ENCODE data around the gene STAB1.
"Not testable (repeated sequence)": the region's sequence is repeated elsewhere in the genome, so short reads cannot be mapped to it uniquely, and the experiment has no call there.

The STAB1 gene

DNA sequence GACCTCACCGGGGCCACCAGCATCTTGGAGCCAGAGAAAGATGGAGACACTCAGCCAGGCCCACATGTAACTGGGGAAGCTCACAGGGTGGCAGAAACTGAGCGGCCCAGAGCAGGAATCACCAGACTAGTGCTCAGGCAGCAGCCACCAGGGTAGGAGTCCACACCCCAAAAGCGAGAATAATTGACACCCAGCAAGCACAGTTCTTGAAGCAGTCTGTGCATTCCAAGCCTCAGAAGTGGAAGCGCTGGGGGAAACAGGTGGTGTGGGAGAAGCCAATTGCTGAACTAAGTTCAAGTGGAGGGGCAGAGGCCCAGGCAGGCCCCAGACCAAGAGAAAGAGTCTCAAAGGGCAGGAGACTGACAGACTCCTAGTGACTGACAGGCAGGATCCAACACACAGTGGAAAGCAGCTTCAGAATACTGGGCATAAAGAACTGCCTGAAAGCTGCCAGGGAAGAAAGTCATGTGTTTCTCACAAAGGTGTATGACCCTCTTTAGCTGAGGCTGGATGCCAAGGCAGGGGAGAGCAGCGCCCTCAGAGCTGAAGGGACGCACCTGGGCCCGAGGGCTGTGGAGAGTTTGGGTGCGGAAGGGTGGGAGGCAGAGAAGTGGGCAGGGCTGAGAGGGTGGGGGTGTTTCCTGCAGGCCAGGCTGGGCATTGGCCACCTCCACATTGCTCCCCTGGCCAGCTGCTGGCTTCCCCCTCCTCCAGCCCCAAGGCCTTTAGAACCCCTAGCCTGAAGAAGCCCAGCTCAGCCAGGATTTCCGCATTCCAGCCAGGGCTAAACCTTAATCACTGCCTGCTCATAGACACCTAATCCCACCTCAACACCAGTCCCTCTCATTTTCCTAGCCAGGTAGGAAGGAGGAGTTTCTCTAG lies 30.8 kb downstream of the STAB1 start:
- Histone ChIP-seq H3K4me3 (no peak overlapping the region), H3K9me3 (no peaks in the 10 kb centered on the region), H3K4me1 (no peaks in the 10 kb centered on the region), H3K36me3 (replicated peaks) (peaks cover 71% of the 10 kb centered on the region), H3K27me3 (ENCODE audit: low read depth) (no peaks in the 10 kb centered on the region)
- no peak for DNase-seq (ENCODE audit: low spot score in 2 of 2)
- in situ Hi-C loops (cut with MboI; ENCODE audit: low sequenced_read_pairs), result no loop called here

DNA sequence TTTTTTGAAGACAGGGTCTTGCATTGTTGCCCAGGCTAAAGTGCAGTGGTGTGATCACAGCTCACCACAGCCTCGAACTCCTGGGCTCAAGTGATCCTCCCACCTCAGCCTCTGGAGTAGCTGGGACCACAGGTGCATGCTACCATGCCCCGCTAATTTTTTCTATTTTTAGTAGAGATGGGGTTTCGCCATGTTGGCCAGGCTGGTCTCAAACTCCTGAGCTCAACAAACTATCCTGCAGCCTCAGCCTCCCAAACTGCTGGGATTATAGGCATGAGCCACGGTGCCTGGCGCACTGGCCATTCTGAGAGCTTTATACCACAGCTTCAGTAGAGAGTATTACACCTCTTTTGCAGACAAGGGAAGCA lies 31.5 kb downstream of the STAB1 start:
- H3K9me3 ChIP-seq; DNase-seq (ENCODE audit: low spot score in 2 of 2); in situ Hi-C loops (cut with MboI; ENCODE audit: low sequenced_read_pairs); H3K4me3 ChIP-seq; H3K4me1 ChIP-seq; H3K27me3 ChIP-seq (ENCODE audit: low read depth): not testable (repeated sequence)
- peaks cover 71% of the 10 kb centered on the region for H3K36me3 ChIP-seq (replicated peaks)

DNA sequence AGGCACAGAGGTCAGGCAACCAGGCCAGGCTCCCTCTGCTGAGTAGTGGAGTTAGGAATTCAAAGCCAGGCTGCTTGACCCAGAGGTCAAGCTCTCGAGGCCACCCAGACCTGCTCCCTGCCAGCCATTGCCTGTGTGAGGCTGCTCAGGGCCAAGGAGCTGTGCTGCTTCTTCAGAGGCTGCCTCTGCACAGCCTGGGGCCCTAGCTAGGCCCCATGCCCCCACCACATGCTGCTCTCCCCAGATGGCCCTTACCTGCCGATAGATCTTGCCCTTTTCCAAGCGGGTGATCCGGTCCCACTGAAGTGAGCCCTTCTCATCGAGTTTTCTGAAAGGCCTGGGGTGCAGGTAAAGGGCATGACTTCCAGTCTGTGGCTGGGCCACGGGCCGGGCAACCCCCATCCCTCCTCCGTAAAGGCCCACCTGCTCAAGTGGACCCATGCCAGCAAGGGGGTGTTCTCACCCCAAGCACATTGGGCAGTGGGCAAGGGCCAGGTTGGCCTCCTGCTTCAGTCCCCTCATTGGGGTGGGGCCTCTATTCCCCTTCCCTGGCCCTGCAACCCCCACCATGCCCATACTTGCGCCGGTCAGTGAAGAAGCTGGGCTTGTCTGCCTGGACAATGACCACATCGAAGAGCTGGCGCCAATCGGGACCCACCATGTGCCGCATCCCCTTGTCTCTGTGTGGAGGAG lies 32.0 kb downstream of the STAB1 start:
- H3K27me3 ChIP-seq (ENCODE audit: low read depth), result no peaks in the 10 kb centered on the region
- in situ Hi-C loops (cut with MboI; ENCODE audit: low sequenced_read_pairs), result no loop called here
- H3K36me3 ChIP-seq (replicated peaks), result peaks cover 71% of the 10 kb centered on the region
- peaks cover 3% of the 10 kb centered on the region; the same call in 1 of the 2 replicates for H3K4me1 ChIP-seq
- no peak for DNase-seq (ENCODE audit: low spot score in 2 of 2)
- no peak overlapping the region for H3K4me3 ChIP-seq
- no peaks in the 10 kb centered on the region for H3K9me3 ChIP-seq

DNA sequence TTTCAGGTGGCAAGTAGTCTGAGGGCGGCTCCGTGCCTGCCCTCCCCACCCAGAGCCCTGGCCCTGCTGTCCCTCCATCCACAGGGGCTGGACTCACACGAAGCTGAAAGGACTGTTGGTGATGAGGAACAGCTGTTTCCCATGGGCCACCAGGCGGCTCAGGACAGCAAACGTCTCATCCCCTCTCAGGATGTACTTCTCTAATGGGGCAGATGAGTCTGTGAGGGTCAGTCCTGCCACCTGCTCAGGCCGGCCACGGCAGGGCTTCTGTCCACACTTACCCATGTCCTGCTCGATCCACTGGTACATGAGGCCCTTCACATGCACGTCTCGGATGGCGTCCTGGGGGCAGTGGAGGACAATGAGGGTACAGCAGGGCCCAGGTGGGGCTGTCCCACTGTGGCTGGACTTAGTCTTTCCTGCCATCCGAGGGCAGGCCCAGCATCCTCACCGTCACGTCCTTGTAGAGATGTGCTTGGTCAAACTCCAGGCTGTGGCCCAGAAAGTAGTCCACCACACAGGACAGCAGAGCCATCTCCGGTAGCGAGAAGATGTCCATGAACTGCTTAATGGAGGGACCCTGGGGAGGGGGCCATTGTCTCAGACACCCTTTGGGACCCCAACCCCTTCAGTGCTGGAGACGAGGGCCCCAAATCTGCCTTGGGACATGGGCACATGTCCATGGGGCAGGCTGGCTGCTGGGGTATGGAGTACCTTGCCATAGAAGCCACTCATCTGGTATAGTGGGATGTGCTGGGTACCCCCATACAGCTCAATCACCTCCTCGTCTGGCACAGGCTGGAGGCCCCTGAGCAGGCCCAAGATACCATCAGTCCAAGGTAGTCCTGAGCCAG lies 32.8 kb downstream of the STAB1 start:
- Histone ChIP-seq H3K9me3 (no peaks in the 10 kb centered on the region), H3K4me3 (no peak overlapping the region), H3K36me3 (replicated peaks) (peaks cover 71% of the 10 kb centered on the region), H3K4me1 (peaks cover 5% of the 10 kb centered on the region; the same call in 1 of the 2 replicates), H3K27me3 (ENCODE audit: low read depth) (no peaks in the 10 kb centered on the region)
- no peak for DNase-seq (ENCODE audit: low spot score in 2 of 2)
- in situ Hi-C loops (cut with MboI; ENCODE audit: low sequenced_read_pairs), result no loop called here

DNA sequence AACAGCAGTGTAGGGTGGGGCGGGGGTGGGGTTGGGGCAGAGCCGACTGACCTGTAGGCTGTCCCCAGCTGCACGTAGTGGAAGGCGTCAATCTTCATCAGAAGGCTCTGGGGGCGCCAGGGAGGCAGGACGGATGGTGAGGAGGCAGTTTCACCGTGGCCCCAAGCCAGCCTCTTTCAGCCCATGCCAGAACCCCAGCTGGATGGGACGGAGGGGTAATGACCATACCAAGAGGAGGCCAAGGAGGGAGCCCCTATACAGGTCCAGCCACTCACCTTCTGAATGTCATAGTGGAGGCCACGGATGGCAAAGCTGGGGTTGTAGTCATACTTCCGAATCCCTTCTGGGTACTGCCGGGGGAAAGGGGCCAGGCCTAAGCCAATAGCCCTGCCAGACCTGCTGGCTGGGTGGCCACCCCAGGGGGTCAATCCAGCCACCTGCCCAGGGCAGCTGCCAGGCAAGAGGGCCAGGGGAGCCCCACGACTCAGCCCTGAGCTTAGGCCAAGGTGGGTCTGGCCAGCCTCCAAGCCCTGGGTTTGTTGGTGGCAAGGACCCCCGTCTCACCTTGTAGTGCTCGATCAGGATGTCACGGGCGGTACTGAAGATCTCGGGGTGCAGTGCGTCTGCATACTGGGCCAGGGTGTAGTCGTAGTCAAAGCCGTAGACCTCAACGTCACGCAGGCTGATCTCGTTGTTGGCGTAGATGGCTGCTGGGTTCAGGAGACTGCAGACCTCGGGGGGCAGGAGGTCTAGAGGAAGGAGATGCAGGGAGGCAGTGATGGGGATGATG lies 33.6 kb downstream of the STAB1 start:
- Histone ChIP-seq H3K9me3 (no peaks in the 10 kb centered on the region), H3K4me1 (peaks cover 5% of the 10 kb centered on the region; the same call in 1 of the 2 replicates), H3K27me3 (ENCODE audit: low read depth) (no peaks in the 10 kb centered on the region), H3K4me3 (no peak overlapping the region), H3K36me3 (replicated peaks) (peaks cover 66% of the 10 kb centered on the region)
- in situ Hi-C loops (cut with MboI; ENCODE audit: low sequenced_read_pairs), result no loop called here
- DNase-seq (ENCODE audit: low spot score in 2 of 2), result no peak

DNA sequence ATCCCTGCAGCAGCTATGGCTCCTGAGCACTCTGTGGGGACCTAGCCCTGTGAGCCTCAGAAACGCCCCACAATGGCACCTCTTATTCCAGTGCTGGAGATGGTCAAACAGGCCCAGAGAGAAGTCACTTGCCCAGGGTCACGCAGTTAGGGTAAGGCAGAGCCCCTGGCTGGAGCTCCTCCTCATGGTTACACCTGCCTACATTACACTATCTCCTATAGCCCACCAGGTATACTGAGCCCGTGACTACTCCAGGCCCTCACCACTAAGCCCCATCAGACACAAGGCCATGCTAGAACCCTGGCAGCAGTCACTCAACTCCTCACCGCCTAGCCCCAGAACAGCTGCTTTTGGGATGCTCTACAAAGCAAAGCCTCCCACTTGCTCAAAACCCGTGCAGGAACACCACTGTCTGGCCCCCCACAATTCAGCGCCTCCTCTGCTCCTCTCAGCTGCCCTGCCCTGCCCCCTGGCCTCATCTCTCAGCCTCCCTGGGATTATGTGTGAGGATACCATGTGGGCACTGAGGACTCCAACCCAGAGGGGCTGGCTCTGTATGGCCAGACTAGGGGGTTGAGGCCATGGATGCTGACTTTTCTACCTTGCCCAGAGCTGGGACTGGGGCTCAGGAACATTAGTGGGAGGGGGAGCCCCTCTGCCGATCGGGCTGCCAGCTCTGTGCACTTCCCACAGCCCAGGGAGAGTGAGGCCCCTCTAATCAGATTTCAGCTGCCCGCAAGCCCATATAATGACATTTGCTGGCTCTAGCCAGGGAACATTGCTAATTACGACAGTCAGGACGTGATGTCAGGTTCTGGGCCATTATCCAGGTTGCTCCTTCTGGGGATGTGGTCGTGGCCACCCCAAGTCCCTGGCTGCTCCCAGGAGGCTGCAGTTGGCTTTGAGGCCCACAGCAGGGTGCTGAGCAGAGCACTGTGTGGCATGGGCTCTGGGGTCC lies 34.5 kb downstream of the STAB1 start:
- H3K4me3 ChIP-seq, result no peak overlapping the region
- H3K4me1 ChIP-seq, result peaks cover 11% of the 10 kb centered on the region
- H3K9me3 ChIP-seq, result no peaks in the 10 kb centered on the region
- H3K27me3 ChIP-seq (ENCODE audit: low read depth), result no peaks in the 10 kb centered on the region
- in situ Hi-C loops (cut with MboI; ENCODE audit: low sequenced_read_pairs), result loop anchor here (10.0 kb wide), 1 partner anchor 155 kb away; the partner anchor contains the start of genes GNL3 and PBRM1
- DNase-seq (ENCODE audit: low spot score in 2 of 2), result no peak
- H3K36me3 ChIP-seq (replicated peaks), result peaks cover 57% of the 10 kb centered on the region

DNA sequence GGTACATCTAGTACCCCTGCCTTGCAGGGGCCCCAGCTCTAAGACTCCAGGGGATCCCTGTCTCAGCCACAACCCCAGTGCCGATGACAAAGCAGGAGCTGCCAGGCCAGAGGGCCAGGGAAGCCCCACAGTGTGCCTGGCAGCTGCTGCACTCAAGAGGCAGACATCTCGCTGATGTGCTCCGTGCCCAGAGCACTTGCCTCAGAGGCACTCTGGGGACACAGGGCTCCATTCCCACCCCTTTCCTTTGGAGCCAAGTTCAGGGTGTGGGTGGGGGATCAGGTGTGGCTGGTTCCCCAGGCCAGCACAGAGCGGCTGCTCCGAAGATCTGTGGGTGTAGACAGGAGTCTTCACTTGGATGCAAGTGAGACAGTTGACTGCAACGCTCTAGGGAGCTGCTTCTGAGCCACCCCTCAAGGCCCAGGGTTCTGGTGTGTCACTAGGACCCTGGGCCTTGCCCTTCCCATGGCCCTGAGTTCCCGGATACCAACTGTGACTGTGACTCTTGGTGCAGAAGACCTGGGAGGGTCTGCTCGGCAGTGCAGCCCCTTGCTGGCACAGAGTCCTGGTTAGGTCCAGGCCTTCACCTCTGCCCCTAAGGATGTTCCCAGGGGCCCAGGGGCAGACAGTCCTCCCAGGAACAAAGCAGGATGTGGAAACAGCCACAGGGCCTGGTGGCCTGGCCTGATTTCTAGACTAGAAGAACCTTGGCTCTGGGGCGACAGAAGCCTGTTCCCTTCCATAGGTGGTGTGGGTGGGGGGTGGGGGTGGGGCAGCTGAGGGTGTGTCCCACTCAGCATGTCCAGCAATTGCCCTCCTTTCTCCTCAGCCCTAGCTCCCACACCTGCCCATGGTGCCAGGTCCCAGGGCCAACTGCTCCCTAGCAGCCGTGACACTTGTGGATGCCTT lies 36.0 kb downstream of the STAB1 start:
- Histone ChIP-seq H3K4me1 (peaks cover 15% of the 10 kb centered on the region), H3K9me3 (no peaks in the 10 kb centered on the region), H3K4me3 (0 out of 2 replicates have a peak overlapping the region, but pooled peaks have one; percentile 81), H3K36me3 (replicated peaks) (peaks cover 45% of the 10 kb centered on the region), H3K27me3 (ENCODE audit: low read depth) (no peaks in the 10 kb centered on the region)
- no peak for DNase-seq (ENCODE audit: low spot score in 2 of 2)
- in situ Hi-C loops (cut with MboI; ENCODE audit: low sequenced_read_pairs), result loop anchor here (10.0 kb wide), 1 partner anchor 154 kb away; the partner anchor contains the start of genes GNL3 and PBRM1

DNA sequence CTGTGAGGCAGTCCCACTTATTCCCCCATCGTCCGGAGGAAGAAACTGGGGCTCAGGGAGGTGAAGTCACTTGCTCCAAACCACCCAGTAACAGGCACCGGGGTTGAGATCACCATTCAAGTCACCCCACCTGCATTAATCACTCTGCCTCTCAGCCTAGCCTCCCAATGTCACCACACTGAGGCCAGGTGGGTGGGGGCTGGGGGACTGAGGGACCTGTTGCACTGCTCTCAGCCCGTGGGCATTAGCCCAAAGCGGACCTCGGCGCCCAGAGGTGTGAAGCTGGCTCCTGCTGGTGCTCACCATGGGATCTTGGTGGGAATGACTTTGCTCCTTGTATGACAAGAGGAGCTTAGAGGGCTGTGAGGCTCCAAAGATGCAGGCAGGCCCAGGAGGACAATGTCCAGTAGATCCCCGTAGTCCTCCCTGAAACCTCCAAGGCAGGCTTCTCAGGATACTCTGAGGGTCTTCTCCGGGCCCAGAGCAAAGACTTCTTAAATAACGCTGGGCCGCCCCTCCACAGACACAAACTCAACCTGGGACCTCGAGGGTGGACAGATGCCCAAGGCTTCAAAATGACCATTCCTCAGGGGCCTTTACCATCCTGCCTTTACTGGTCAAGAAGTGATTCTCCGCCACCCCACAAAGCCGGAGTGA lies 36.9 kb downstream of the STAB1 start:
- peaks cover 37% of the 10 kb centered on the region for H3K36me3 ChIP-seq (replicated peaks)
- peak overlapping the region; percentile 81 for H3K4me3 ChIP-seq
- H3K27me3 ChIP-seq (ENCODE audit: low read depth), result no peaks in the 10 kb centered on the region
- in situ Hi-C loops (cut with MboI; ENCODE audit: low sequenced_read_pairs), result loop anchor here (10.0 kb wide), 1 partner anchor 153 kb away; the partner anchor contains the start of genes GNL3 and PBRM1
- H3K4me1 ChIP-seq, result peaks cover 15% of the 10 kb centered on the region
- DNase-seq (ENCODE audit: low spot score in 2 of 2), result peak in 1 of 2 experiments; percentile 10
- no peaks in the 10 kb centered on the region for H3K9me3 ChIP-seq

DNA sequence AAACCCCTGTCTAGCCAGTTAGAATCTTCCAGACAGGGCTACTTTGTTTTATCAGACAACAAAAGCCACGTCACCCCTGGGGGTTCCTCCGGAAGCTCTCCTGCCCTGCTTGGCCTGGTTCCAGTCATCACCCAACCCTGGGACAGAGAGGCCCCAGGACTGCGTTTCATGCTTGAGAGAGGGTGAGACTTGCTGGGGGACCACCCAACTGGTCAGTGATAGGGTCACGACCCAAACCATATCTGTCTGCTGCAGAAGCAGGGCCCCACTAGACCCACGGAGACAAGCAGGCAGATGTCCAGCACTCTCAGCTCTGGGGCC lies 37.3 kb downstream of the STAB1 start:
- DNase-seq (ENCODE audit: low spot score in 2 of 2), result peak in 1 of 2 experiments; percentile 49
- Histone ChIP-seq H3K4me1 (peaks cover 15% of the 10 kb centered on the region), H3K27me3 (ENCODE audit: low read depth) (no peaks in the 10 kb centered on the region)

DNA sequence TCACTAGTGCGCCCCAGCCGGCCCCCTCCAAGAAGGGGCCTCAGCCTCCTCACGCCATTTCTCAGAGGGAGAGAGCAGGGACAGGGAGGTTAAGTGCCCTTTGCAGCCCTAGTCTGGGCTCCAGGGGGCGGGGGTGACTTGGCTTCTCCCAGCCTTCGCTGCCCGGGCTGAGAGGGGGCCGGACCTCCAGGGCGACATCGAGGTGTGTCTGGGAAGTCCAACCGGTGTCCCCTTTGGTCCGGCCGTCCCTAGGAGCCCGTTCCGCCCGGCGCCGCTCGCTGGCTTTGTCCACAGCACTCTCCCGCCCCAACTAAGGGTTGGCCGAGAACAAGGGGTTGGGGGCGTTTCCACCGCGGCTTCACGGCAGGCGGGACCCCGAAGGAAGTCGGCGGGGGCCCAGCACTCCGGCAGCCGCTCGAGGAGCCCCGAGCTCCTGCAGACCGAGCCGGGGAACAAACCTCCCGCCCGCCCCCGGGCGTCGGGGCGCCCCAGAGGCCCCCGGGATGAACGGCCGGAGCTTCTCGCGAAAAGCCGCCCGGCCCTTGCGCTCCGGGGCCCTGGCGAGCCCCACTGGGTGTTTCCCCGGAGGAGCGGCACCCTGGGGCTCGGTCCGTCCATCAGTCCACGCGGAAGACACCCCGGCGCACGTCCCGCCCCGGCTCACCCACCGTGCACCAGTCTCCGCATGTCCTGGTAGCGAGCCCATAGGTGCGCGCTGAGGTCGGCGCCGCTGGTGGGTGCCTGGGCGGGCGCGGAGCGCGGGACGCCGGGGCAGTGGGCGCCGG lies 37.9 kb downstream of the STAB1 start:
- H3K27me3 ChIP-seq (ENCODE audit: low read depth), result no peaks in the 10 kb centered on the region
- peaks cover 29% of the 10 kb centered on the region for H3K36me3 ChIP-seq (replicated peaks)
- peak overlapping the region; percentile 81 for H3K4me3 ChIP-seq
- DNase-seq (ENCODE audit: low spot score in 2 of 2), result peak in 1 of 2 experiments; percentile 57
- H3K9me3 ChIP-seq, result no peaks in the 10 kb centered on the region
- H3K4me1 ChIP-seq, result peaks cover 19% of the 10 kb centered on the region
- in situ Hi-C loops (cut with MboI; ENCODE audit: low sequenced_read_pairs), result loop anchor here (10.0 kb wide), 1 partner anchor 152 kb away; the partner anchor contains the start of genes GNL3 and PBRM1

More for the DNA sequence above, 37.3 kb downstream of the STAB1 start:
- peaks cover 32% of the 10 kb centered on the region for H3K36me3 ChIP-seq (replicated peaks)
- peak overlapping the region; percentile 81 for H3K4me3 ChIP-seq
- no peaks in the 10 kb centered on the region for H3K9me3 ChIP-seq
- in situ Hi-C loops (cut with MboI; ENCODE audit: low sequenced_read_pairs), result loop anchor here (10.0 kb wide), 1 partner anchor 152 kb away; the partner anchor contains the start of genes GNL3 and PBRM1
